Stimulated activated CD4-positive, alpha-beta T cell treated with anti-CD3 and anti-CD28 coated beads, Interleukin-4, amount 100 ng/mL, for 4 hours (primary cell): ENCODE data around the gene WIPF2.

ENCODE experiments used
- DNase-seq, 2 experiments: peaks; one replicate each; pipeline ENCODE4 v3.0.0-alpha.2; 2020

WIPF2 gene

DNA sequence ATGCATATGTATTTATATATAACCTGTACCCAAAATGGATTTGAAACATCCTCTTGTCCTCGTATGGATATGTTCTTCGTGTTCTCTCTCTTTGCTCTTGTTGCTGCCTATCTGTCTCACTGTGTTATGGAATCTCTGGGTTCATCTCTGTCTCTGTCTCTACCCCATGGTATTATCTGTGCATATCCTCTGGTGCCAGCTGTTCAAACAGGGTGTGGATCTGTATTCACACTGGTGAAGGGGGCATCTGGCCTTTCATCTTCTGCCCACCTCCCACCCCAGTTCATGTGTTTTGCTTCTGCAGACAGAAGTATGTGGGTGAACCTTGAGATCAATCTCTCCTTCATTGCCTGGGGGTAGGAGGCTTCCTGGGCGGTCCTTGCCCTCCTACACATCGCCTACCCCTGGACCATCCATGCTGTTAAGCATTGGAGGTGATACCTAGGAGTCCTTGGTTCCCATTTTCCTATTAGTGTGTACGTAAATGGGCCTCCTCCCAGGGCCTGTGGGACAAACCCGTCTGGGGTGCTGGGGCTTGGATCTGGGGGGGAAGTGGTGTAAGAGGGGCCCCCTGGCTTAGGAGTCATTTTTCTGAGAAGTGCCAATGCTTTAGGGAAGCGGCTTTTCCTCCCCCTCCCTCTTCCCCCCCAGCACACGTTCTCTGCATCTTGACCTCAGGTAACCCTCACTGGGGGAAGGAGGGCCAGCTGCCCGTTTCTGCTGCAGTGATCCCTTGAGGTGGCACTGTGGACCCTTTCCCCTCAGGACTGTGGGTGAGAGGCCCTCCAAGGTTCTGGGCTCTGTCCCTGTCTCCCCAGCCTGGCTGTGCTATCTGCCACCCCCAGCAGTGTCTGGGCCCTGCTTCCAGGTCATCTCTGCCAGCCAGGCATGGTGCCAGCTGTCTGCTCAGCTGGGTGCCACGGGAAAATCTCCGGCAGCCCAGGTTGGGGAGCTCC, 111.0 kb downstream of the WIPF2 start:
- DNase-seq, result no peak

GRCh38 chr17:40330850-40331470, 111.9 kb downstream of the WIPF2 start:
- DNase-seq, result no peak

- no peak for DNase-seq
Observed at GRCh38 chr17:40331743-40332641, 112.9 kb downstream of the WIPF2 start.
